ENCODE results near the gene EIF4E.
A peak's percentile ranks its signal among the peaks of the same experiment; 100 is the strongest.
"Not testable (repeated sequence)": the region's sequence is repeated elsewhere in the genome, so short reads cannot be mapped to it uniquely, and the experiment has no call there.

Gene EIF4E

GRCh38 chr4:98872120-98872906 is 56.6 kb downstream of the EIF4E start:
- DNase-seq, result not testable (repeated sequence)

GRCh38 chr4:98867648-98868047 is 61.3 kb downstream of the EIF4E start:
- no peak for DNase-seq

- no peak for DNase-seq
These were observed 63.9 kb downstream of the EIF4E start for GRCh38 chr4:98865059-98865458.

GRCh38 chr4:98864560-98864959 is 64.4 kb downstream of the EIF4E start:
- no peak for DNase-seq

GRCh38 chr4:98862371-98862770 is 66.6 kb downstream of the EIF4E start:
- DNase-seq, result no peak

- peak; percentile 81 for DNase-seq
These were observed 67.6 kb downstream of the EIF4E start for GRCh38 chr4:98861100-98861884.

GRCh38 chr4:98851806-98852205 is 77.1 kb downstream of the EIF4E start:
- DNase-seq, result no peak

GRCh38 chr4:98850937-98851336 is 78.0 kb downstream of the EIF4E start:
- no peak for DNase-seq

- DNase-seq, result no peak
These were observed 80.5 kb downstream of the EIF4E start for GRCh38 chr4:98848448-98848847.

GRCh38 chr4:98845960-98846359 is 83.0 kb downstream of the EIF4E start:
- DNase-seq, result no peak

GRCh38 chr4:98842917-98843316 is 86.0 kb downstream of the EIF4E start:
- DNase-seq, result not testable (repeated sequence)

- peak; percentile 21 for DNase-seq
These were observed 89.8 kb downstream of the EIF4E start for GRCh38 chr4:98838977-98839618.

GRCh38 chr4:98838531-98838930 is 90.4 kb downstream of the EIF4E start:
- no peak for DNase-seq

GRCh38 chr4:98833384-98833783 is 95.5 kb downstream of the EIF4E start:
- no peak for DNase-seq

GRCh38 chr4:98831036-98831435 is 97.9 kb downstream of the EIF4E start:
- DNase-seq, result not testable (repeated sequence)
